Mammary epithelial cell (primary cell): ENCODE data around the gene P2RX7.

Experiments used
- CTCF ChIP-seq, 2 donors: IDR thresholded peaks in 1 of 2; conservative IDR thresholded peaks in 1 of 2; 2 replicates each; pipeline ENCODE4 v1.5.1; 2011 to 2012; ENCODE audit warnings: inconsistent platforms in 2 of 2, low read length in 2 of 2, mild to moderate bottlenecking in 2 of 2, control low read depth in 1 of 2, low read depth in 1 of 2; ENCODE audit not compliant: insufficient read depth in 1 of 2; ENCODE audit errors: extremely low read depth in 1 of 2
- EZH2 ChIP-seq: IDR thresholded peaks from 2 replicates; pipeline ENCODE4 v1.6.1; 2012; ENCODE audit warnings: low read length, inconsistent platforms, borderline replicate concordance

- TF ChIP-seq CTCF (conservative IDR thresholded peaks at IDR 0.05 in 1 of 2, IDR thresholded peaks at IDR 0.05 in 1 of 2; ENCODE audit: extremely low read depth in 1 of 2, insufficient read depth in 1 of 2, low read depth in 1 of 2, low read length in 2 of 2): no peak
- no peak for TF ChIP-seq EZH2
Observed at GRCh38 chr12:121233628-121234020, 100.9 kb downstream of the P2RX7 start.
